K562 (cell line): Measurements from ENCODE around the gene PMFBP1. TPM values are rescaled to one million over a fixed set of nuclear protein-coding genes. Genes with fewer than 3 reads are reported as not detected.

Experiments used
- ARID1B ChIP-seq: fragments of 450-650 bp; IDR thresholded peaks from 2 replicates; pipeline ENCODE4 v1.6.1; 2016; ENCODE audit warnings: antibody characterized with exemption, mild to moderate bottlenecking, inconsistent platforms
- BRD4 ChIP-seq: fragments of 200-600 bp; sonication (generic); IDR thresholded peaks from 2 replicates; pipeline ENCODE4 v1.6.1; 2017; ENCODE audit warnings: inconsistent platforms
- CBFA2T3 ChIP-seq: fragments of 450-650 bp; IDR thresholded peaks from 2 replicates; pipeline ENCODE4 v1.6.1; 2017
- CHD4 ChIP-seq: fragments of 200-600 bp; sonication (generic); IDR thresholded peaks from 3 replicates; pipeline ENCODE4 v1.6.1; 2012; ENCODE audit warnings: low read depth, mild to moderate bottlenecking, mixed read lengths, low read length, inconsistent platforms; ENCODE audit not compliant: insufficient read depth, insufficient replicate concordance, poor library complexity, severe bottlenecking
- HDAC2 ChIP-seq: fragments of 450-650 bp; IDR thresholded peaks from 2 replicates; pipeline ENCODE4 v1.6.1; 2016; ENCODE audit warnings: mild to moderate bottlenecking
- HDAC6 ChIP-seq: IDR thresholded peaks from 2 replicates; pipeline ENCODE4 v1.6.1; 2012; ENCODE audit warnings: low read depth, mild to moderate bottlenecking, control low read depth, inconsistent platforms, low read length, moderate library complexity
- HLTF ChIP-seq: fragments of 450-650 bp; IDR thresholded peaks from 2 replicates; pipeline ENCODE4 v1.6.1; 2016
- HNRNPUL1 ChIP-seq: fragments of 200-400 bp; formaldehyde crosslinking; IDR thresholded peaks from 2 replicates; pipeline ENCODE4 v1.6.1; 2017; ENCODE audit warnings: low read length
- KAT7 ChIP-seq: sonication (generic); formaldehyde crosslinking; IDR thresholded peaks from 2 replicates; pipeline ENCODE4 v1.8.0; 2022; ENCODE audit warnings: missing genetic modification reagents, mild to moderate bottlenecking, borderline replicate concordance
- KDM1A ChIP-seq, 2 experiments: fragments of 450-650 bp; IDR thresholded peaks; 2 replicates each; pipeline ENCODE4 v1.6.1; 2016; ENCODE audit warnings: mild to moderate bottlenecking in 2 of 2
- MBD2 ChIP-seq: sonication (generic); IDR thresholded peaks from 2 replicates; pipeline ENCODE4 v1.6.1; 2016; ENCODE audit warnings: low read depth, borderline replicate concordance
- NRF1 ChIP-seq, 2 experiments: fragments of 450-650 bp; IDR thresholded peaks in 1 of 2; conservative IDR thresholded peaks in 1 of 2; 2 replicates each; pipeline ENCODE4 v1.6.1; 2014; ENCODE audit warnings: mild to moderate bottlenecking in 2 of 2
- POLR2A ChIP-seq: fragments of 450-650 bp; conservative IDR thresholded peaks from 2 replicates; pipeline ENCODE4 v1.6.1; 2016
- SIRT6 ChIP-seq: IDR thresholded peaks from one replicate; pipeline ENCODE4 v1.6.1; 2012; ENCODE audit warnings: low read depth, mild to moderate bottlenecking, control low read depth, inconsistent platforms, low read length, moderate library complexity
- SNRNP70 ChIP-seq: fragments of 200-400 bp; formaldehyde crosslinking; optimal IDR thresholded peaks from 2 replicates; pipeline ENCODE3; 2017; ENCODE audit warnings: low read depth, low read length
- STAG1 ChIP-seq: sonication (generic); formaldehyde crosslinking; IDR thresholded peaks from 2 replicates; pipeline ENCODE4 v1.5.0; 2020; ENCODE audit warnings: missing genetic modification reagents, borderline replicate concordance
- ZBTB7A ChIP-seq: IDR thresholded peaks from 2 replicates; pipeline ENCODE4 v1.6.1; 2011; ENCODE audit warnings: low read depth, mild to moderate bottlenecking, low read length, moderate library complexity, borderline replicate concordance; ENCODE audit not compliant: control insufficient read depth
- ZC3H11A ChIP-seq: IDR thresholded peaks from 2 replicates; pipeline ENCODE4 v1.6.1; 2012; ENCODE audit warnings: low read depth, low read length, improper control_type of control experiment
- ZNF175 ChIP-seq: fragments of 200-800 bp; sonication (Bioruptor generic); IDR thresholded peaks from 2 replicates; pipeline ENCODE4 v1.6.1; 2016; ENCODE audit warnings: low read depth, mild to moderate bottlenecking, missing genetic modification characterization, missing compliant biosample characterization
- ZNF274 ChIP-seq: IDR thresholded peaks from 2 replicates; pipeline ENCODE4 v1.6.1; 2011; ENCODE audit warnings: low read depth, mild to moderate bottlenecking, low read length, moderate library complexity, borderline replicate concordance
- ZNF3 ChIP-seq: fragments of 250-450 bp; sonication (Bioruptor Pico); IDR thresholded peaks from 2 replicates; pipeline ENCODE4 v1.5.0; 2021; ENCODE audit warnings: mild to moderate bottlenecking, moderate library complexity
- ZNF324 ChIP-seq: fragments of 250-450 bp; sonication (Bioruptor Pico); IDR thresholded peaks from 2 replicates; pipeline ENCODE4 v1.4.0; 2020; ENCODE audit warnings: mild to moderate bottlenecking
- ZNF431 ChIP-seq: sonication (generic); formaldehyde crosslinking; IDR thresholded peaks from 2 replicates; pipeline ENCODE4 v1.8.0; 2022; ENCODE audit warnings: mild to moderate bottlenecking, missing genetic modification reagents
- ZNF583 ChIP-seq: fragments of 250-450 bp; sonication (Bioruptor Pico); IDR thresholded peaks from 2 replicates; pipeline ENCODE4 v1.4.0; 2020
- ZNF717 ChIP-seq: fragments of 250-450 bp; sonication (Bioruptor Pico); IDR thresholded peaks from 2 replicates; pipeline ENCODE4 v1.5.0; 2021
- ZNF77 ChIP-seq: fragments of 250-450 bp; sonication (Bioruptor Pico); IDR thresholded peaks from 2 replicates; pipeline ENCODE4 v1.5.0; 2020
- polyA plus RNA-seq, 8 experiments: library from polyadenylated mRNA; depleted of rRNA in 4 of 8; stranded (reverse) in 5 of 8; unstranded in 3 of 8; fragments of >200 nt; fragmentation: Nextera tagmentation in 2 of 8; fragmentation: Illumina TruSeq in 1 of 8; extraction: Ambion mirVana in 2 of 8; extraction: Trizol in 1 of 8; gene quantifications; 2 replicates each; pipeline versions ENCODE4 v1.2.1 to v1.2.3, GENCODE V29; 2011 to 2014; ENCODE audit warnings: inconsistent platforms in 1 of 8, missing spikeins in 1 of 8
- total RNA-seq, 7 experiments: library from RNA; depleted of rRNA in 6 of 7; stranded (reverse); fragments of >200 nt in 6 of 7; fragmentation: Illumina TruSeq in 2 of 7; extraction: Trizol in 2 of 7; gene quantifications; 2 replicates each; pipeline versions ENCODE4 v1.2.1 to v1.2.3, GENCODE V29; 2011 to 2021; ENCODE audit warnings: low replicate concordance in 1 of 7
- TF ChIP-seq, protein P1 (sequence below): fragments of 250-450 bp; sonication (Bioruptor Pico); IDR thresholded peaks from 2 replicates; pipeline ENCODE4 v1.8.0; 2021; ENCODE audit warnings: mild to moderate bottlenecking, moderate library complexity
- TF ChIP-seq, protein P2 (sequence below): fragments of 250-450 bp; sonication (Bioruptor Pico); IDR thresholded peaks from 2 replicates; pipeline ENCODE4 v1.5.0; 2021
- TF ChIP-seq, protein P3 (sequence below): fragments of 250-450 bp; sonication (Bioruptor Pico); IDR thresholded peaks from 2 replicates; pipeline ENCODE4 v1.8.0; 2021; ENCODE audit warnings: moderate library complexity, mild to moderate bottlenecking, inconsistent platforms

PMFBP1 gene
- total and polyA plus RNA-seq, 9 of the 15 experiments (the other 6 are each of a cell fraction or from before 2014, with no cell fraction given), result 0.13 to 0.91 (median 0.47) TPM

DNA sequence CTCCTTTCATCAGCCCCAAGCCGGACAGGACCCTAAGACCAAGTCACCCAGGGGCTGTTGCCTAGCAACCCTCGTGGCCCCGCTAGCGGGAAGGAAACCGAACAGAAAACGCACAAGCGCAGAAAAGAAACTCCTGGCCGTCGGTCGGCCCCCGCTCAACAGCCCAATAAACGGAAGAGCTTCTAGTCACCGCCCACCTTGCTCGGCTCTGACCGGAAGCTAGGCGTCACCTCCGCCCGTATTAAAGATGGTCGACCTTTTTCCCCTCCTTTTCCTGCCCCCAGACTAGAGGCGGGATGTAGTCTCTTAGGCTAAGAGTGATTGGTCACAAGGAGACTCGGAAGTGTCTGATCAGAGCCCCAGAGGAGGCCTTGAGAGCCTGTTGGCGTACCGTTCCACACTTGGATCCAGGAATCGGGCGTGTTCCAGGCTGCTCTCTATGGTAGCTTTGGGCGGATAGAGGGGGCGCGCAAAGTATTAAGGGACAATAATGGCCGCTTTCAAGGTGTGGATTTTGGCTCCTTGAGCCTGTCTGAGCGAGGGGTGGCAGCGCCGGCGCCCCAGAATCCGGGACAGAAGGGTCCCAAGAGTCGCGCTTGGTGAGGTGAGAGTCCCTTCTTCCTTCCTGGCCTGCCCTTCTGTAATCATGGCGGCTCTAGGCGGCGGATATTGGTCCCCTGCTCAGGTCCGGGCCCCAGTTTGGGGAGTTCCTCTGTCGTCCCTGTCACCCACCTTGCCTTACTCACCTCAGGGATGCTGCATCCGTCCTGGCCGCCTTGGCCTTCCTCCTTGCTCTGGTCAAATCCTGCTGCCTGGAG is 78.3 kb downstream of the PMFBP1 start, which contains the start of the genes DHX38 and TXNL4B (continued):
- TF ChIP-seq ZNF431 (CRISPR knock-in tag) (no peak), HDAC2 (peak; percentile 13; the same call in 1 of the 2 replicates), ZNF583 (no peak), POLR2A (peak; percentile 86), ZC3H11A (no peak), SIRT6 (no peak), ZNF324 (CRISPR knock-in tag) (no peak), NRF1 (conservative IDR thresholded peaks at IDR 0.05 in 1 of 2, IDR thresholded peaks at IDR 0.05 in 1 of 2) (peak; percentile 72 to 76), HLTF (no peak), HNRNPUL1 (no peak), MBD2 (peak; percentile 93), CBFA2T3 (no peak), ZNF274 (no peak), KAT7 (0 out of 2 replicates have a peak, but pooled peaks have one; percentile 15), HDAC6 (no peak), KDM1A (IDR thresholded peaks at IDR 0.05) (no peak), STAG1 (CRISPR knock-in tag) (no peak), ZNF77 (CRISPR knock-in tag) (no peak), CHD4 (no peak), SNRNP70 (no peak), ZNF717 (CRISPR knock-in tag) (no peak), ZNF175 (CRISPR knock-in tag) (no peak), ZBTB7A (no peak), ARID1B (no peak), ZNF3 (CRISPR knock-in tag) (no peak), BRD4 (no peak)
- TF ChIP-seq, protein P1, sequence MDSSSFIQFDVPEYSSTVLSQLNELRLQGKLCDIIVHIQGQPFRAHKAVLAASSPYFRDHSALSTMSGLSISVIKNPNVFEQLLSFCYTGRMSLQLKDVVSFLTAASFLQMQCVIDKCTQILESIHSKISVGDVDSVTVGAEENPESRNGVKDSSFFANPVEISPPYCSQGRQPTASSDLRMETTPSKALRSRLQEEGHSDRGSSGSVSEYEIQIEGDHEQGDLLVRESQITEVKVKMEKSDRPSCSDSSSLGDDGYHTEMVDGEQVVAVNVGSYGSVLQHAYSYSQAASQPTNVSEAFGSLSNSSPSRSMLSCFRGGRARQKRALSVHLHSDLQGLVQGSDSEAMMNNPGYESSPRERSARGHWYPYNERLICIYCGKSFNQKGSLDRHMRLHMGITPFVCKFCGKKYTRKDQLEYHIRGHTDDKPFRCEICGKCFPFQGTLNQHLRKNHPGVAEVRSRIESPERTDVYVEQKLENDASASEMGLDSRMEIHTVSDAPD (CRISPR knock-in tag), result no peak
- TF ChIP-seq, protein P2, sequence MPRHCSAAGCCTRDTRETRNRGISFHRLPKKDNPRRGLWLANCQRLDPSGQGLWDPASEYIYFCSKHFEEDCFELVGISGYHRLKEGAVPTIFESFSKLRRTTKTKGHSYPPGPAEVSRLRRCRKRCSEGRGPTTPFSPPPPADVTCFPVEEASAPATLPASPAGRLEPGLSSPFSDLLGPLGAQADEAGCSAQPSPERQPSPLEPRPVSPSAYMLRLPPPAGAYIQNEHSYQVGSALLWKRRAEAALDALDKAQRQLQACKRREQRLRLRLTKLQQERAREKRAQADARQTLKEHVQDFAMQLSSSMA (CRISPR knock-in tag), result no peak
- TF ChIP-seq, protein P3, sequence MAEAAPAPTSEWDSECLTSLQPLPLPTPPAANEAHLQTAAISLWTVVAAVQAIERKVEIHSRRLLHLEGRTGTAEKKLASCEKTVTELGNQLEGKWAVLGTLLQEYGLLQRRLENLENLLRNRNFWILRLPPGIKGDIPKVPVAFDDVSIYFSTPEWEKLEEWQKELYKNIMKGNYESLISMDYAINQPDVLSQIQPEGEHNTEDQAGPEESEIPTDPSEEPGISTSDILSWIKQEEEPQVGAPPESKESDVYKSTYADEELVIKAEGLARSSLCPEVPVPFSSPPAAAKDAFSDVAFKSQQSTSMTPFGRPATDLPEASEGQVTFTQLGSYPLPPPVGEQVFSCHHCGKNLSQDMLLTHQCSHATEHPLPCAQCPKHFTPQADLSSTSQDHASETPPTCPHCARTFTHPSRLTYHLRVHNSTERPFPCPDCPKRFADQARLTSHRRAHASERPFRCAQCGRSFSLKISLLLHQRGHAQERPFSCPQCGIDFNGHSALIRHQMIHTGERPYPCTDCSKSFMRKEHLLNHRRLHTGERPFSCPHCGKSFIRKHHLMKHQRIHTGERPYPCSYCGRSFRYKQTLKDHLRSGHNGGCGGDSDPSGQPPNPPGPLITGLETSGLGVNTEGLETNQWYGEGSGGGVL (CRISPR knock-in tag), result no peak
